WI38 (cell line): ENCODE measurements around the gene CDH15.

Experiments
- H3K4me3 ChIP-seq: 2 replicates; pipeline ENCODE4 v1.5.1; 2011; ENCODE audit warnings: low read depth, mild to moderate bottlenecking, control low read depth, low read length
- CTCF ChIP-seq: IDR thresholded peaks from 2 replicates; pipeline ENCODE4 v1.5.1; 2012; ENCODE audit warnings: low read depth, mild to moderate bottlenecking, control low read depth, low read length

CDH15 gene

DNA sequence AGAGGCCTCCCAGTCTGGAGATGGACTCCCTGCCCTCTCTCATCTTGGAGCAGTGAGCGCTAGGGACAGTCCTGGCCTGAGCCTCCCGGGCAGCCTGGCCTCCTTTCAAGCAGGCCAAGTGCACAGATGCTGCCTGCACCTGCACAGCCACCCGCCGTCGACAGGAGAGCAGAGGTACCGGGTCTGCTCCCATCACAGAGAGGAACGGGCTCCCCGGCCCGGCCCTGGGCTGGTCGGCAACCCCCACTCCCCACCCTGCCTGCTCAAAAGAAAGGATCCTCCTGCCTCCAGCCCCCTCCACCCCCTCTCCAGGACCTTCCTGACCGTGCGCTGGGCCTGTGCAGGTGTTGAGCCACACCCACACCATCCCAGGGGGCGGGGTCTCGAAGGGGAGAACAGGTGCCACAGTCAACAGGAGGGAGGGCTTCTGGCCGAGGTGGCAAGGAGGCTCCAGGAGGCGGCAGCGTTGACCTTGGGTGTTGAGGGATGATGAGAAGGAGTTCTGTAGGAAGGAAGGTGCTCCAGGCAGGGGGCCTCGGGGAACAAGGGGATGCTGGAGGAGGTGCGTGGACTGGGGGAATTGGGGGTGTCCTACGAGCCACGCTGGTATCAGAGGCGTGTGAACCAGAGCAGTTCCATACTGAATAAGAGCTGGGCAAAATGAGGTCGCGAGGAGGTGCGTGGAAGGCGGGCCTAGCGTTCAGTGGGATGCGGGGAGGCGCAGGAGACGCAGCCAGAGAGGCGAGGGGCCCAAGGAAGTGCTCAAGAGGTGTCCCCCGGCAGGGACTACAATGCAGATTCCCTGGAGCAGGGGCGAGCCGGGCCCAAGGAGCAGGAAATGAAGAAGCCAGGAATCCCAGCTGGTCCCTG lies 967 bp upstream of the CDH15 start:
- no peak overlapping the region for H3K4me3 ChIP-seq
- TF ChIP-seq CTCF = no peak

- no peak for TF ChIP-seq CTCF
- no peak overlapping the region for H3K4me3 ChIP-seq
Measured at GRCh38 chr16:89172171-89172527, 601 bp downstream of the CDH15 start.

- no peak overlapping the region for H3K4me3 ChIP-seq
- TF ChIP-seq CTCF = no peak
Measured at GRCh38 chr16:89172528-89173173, 1.1 kb downstream of the CDH15 start.

GRCh38 chr16:89173174-89173921 lies 1.8 kb downstream of the CDH15 start:
- no peak for TF ChIP-seq CTCF
- H3K4me3 ChIP-seq = no peak overlapping the region

DNA sequence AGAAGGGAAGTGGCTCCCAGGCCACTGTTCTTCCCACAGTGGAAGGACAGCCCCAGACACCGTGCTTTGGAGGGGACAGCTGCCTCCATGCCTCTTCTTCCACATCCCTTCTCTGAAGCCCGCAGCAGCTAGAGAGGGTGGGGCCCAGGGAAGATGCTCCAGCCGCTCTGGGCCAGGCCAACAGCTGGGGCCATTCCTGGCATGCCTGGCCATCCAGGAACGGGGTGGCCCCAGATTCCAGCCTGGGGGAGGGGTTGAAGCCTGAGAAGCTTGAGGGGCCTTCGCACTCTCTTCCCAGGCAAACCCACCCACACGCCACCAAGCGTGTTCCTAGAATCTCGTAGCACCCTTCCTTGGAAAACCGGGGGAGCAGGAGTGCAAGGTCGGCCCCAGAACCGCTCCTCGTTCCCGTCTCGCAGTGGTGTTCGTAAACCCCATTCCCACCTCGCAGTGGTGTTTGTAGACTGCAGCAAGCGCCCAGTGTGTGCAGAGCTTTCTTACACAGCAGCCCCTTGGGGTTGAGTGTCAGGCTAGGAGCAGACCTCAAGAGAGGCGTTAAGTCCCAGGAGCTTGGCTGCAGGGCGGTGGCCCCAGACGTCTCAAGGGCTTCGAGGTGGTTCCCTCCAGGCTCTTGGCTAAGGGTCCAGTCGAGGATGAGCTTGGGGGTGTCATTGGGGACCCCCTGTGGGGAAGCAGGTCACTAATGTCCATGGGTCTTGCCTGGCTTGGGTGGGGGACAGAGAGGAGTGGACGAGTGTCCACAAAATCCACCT lies 2.7 kb downstream of the CDH15 start:
- no peak overlapping the region for H3K4me3 ChIP-seq
- no peak for TF ChIP-seq CTCF

DNA sequence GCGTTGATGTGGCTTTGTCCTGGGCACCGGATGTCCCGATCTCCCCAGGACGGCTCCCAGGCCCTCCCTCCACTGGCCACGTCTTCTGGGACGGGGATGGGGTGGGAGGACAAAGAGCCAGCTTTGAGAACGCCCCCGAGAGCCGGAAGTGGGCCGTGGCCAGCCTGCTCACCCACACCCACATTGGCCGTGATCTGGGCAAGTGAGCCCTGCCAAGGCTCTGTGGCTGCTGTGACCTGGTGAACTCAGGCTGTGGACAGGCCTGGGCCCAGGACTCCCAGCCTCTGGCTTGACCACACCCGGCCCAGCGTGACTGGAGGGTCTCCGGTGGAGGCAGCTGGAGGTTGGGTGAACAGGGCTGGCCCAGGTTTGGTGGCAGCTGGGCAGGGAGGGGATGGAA lies 3.3 kb downstream of the CDH15 start:
- TF ChIP-seq CTCF = no peak
- H3K4me3 ChIP-seq = no peak overlapping the region
